Measurements from ENCODE around the gene COQ10B.

COQ10B gene

DNA sequence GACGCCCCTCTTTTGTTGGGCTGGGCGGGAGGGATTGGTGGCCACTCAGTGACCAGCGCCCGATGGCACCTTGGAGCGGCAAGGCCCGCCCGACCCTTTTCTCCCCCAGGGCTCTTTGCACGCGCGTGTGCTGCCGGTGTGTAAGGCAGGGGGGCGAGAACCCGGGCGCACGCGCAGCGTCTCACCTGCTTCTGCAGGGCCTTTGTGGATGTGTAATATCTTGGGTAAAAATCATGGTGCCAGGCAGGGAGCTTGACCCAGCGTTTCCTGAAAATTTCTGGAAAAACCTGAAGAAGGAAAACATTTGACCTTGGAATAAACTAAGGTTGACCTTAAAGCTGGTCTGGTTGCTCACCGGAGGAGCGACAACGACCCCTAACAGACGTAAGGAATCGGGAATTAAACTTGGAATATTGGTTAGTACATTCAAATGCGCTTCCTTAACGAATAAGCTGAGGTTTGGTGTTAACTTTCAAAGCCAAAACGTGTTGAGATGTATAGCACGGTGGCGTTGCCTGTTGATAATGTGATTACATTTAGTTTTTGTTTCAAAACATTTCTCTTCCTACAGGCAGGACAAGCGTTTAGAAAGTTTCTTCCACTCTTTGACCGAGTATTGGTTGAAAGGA is 47.3 kb downstream of the COQ10B start:
- peak in 1 of 56 donors; percentile 44 for DNase-seq

DNA sequence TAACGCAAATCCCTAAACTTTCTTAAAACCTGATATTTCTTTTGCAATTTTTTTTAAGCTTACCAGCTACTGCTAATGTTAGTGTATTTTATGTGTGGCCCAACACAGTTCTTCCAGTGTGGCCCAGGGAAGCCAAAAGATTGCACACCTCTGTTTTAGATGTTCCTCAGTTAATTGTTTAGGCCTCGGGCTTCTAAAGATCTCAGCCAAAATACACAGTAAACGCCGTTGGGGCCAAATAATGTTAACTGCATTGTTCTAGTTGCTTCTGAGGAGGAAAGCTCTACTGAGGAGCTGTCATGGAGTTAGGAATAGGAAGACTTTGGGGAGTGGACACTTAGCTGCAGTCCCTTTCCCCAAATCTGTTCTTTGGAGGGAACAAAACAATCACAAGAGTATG is 48.8 kb downstream of the COQ10B start:
- DNase-seq = no peak

DNA sequence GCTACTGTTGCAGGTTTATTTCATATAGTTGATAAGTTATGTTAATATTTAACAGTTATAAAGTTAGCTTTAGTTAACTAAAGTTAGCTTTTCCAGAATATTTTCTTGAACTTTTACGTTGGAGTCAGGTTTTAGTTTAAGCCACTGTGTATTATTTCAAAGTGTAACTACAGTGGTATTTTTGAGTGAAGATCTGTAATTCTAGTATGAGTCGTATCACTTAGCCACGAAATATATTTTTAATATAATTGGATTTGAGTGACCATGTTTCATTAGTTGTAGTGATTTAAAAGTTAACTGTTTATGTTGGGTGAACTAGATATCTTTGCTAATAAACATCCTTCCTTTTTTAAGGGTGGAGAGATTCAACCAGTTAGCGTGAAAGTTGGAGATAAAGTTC is 49.3 kb downstream of the COQ10B start:
- DNase-seq = no peak

DNA sequence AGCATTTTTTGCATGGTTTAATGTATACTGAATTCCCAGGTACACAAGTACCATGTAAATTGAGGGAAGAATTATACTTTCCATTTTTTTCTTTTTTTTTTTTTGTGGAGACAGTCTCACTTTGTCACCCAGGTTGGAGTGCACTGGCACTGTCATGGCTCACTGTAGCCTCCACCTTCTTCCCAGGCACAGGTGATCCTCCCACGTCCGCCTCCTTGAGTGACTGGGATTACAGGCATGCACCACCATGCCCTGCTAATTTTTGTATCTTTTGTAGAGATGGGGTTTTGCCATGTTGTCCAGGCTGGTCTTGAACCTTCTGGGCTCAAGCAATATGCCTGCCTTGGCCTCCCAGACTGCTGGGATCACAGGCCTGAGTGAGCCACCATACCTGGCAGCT is 50.6 kb downstream of the COQ10B start:
- no peak for DNase-seq

DNA sequence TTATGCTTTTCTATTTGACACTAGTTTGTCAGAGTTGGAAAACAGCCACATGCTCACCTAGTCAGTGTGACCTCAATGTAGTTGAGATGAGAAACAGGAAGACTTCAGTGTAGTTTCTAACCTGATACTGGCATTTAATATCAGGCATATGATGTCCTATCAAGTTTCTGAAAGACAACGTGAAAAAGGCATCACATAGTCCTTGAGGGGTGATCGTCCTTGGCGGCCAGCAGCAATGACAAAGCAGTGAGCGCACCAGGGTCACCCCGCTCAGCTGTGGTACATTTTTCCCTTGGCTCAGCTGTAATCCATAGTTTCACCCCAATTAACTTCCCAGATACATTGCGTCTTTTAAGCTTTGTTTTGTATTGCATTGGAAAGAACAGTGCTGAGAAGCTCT is 51.2 kb downstream of the COQ10B start:
- DNase-seq = no peak

DNA sequence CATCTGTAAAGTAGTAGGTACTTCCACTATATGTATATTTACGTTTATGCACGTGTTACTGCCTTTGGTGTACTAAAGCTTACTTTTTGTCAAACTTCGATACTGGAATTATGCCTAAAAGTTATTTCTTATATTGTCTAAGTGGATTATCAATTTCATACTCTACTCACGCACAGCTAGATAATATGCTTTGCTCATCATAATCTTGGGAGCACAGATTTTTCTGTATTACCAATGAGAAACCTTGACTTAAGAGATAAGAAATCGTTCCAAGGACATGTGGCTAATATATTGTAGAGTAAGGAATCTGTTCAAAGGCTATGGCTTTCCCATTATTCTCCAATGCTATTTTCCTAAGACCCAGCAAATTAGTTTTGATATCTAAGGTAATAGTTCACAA is 53.3 kb downstream of the COQ10B start:
- DNase-seq = no peak

DNA sequence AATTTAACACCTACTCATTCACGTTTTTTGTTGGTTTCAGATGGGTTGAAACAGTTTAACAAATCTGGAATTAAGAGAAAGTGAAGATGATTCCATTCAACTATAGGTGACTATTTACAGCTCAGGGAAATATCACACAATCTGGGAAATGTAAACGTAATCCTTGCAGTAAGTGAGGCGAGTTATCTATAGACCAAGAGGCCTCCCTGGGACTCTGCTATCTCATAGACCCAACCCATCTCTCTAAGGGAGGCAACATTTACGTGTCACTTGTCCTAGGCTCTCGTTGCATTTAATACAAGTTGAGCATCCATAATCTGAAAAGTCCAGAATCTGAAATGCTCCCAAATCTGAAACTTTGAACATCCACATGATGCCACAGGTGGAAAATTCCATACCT is 60.6 kb downstream of the COQ10B start:
- no peak for DNase-seq

DNA sequence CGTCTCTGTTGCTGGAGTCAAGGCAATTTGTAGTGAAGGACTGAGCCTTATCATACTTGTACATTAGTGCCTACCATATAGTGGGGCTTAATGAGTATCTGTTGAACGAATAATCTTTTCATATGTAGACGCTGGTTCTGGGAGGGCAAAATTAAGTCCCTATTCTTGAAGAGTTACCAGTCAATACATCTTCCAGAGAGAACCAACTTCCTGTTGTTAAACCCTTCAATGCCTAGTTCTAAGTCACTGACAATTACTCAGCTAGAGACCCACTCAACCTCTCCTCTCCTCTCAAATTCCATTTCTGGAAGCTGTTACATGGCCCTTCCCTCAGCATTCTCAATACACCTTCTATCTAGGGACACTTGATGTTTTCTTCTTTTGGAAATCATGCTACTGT is 61.4 kb downstream of the COQ10B start:
- no peak for DNase-seq

DNA sequence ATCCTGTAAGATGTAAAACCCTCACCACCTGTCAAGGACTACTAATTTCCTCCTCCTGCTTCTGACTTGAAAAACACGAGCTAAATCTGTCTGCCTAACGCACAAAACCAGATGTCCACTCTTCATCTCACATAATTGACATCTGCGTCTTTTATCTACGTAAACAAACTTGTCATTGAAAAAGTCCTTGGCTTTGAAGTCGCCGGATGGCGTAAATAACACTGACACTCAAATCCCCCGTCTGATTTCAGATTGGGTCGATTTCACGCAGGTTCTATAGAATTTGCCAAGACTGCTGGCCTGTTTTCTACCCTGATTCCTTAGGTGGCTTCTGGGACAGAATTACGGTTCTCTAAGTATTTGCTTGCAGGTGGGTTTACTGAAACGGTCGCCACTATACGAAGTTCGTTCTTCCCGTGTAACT is 62.0 kb downstream of the COQ10B start:
- peak in 2 of 56 donors; percentile 39 to 49 for DNase-seq

DNA sequence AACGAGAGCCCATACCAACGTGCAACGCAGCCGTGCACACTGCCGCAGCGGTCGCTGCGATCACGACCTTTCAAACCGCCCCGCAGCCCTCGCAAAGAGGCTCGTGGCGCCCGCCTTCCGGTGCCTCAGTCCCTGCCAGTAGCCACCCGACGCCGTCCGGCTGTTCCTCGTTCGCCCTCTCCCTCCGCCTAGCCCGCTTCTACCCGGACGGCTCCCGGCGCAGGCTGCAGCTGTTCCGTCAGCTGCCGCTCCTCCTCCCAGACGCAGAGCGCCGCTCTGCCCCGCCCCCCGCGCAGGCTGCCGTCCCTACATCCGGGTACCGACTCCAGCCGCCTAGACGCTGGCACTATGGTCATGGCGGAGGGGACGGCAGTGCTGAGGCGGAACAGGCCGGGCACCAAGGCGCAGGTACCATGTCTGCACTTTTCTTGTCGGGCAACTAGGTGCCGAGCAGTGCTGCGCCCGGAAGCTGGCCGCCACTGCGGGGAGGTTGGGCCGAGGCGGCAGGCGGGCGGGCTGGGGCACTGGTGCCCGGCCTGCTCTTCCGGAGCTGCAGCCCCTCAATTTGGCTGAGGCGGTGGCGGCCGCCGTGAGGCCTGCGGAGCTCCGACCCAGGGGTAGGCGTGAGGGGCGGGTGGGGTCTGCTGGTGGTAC is 62.5 kb downstream of the COQ10B start, which contains the start of gene MOB4:
Gene MOB4, plus strand, starts transcription at position 328 of the 654 bp plus-strand sequence. Its CDS starts 21 bp downstream, at position 349.
- DNase-seq = peak; percentile 59 to 96 (median 92)

DNA sequence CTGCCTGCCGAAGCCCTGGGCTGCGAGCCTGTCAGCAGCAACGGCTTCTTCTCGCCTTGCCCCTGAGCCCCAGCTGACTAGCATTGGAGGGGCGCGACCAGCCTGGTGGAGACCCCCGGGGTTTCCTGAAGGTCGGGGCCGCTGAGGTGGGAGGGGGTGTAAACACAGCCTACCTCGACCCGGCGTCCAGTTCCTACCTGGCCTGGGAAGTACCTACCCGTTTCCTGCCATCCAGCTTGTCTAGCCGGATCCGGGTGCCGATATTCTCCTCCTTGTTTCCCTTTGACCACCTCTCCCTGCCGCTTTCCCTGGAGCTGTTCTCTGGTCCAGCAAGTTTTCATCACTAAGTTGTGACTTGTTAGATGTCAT is 63.0 kb downstream of the COQ10B start:
- DNase-seq = peak in 19 of 56 donors; percentile 1 to 74 (median 41)

DNA sequence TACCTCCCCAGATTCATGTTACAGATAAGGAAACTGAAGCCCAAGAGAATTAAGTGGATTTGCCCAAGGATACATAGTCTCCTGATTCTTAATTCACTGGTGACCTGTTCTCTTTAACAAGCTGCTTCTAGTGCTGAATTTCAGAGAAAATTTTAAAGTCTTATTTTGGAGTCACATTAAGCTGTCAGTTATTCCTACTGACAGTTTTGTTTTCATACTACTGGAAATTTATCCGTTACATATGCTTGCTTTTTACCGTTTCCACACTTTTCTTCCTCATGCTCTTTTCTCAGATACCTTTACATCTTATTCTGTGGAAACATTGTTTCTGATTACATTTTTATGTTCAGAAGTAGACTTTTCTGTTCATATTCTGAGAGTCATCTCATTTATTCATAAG is 63.8 kb downstream of the COQ10B start:
- no peak for DNase-seq

All from amygdala (tissue), 56 donors.